Tibial artery (tissue), 4 donors: ENCODE data around the gene SMOC2.
"Not testable (repeated sequence)": the region's sequence is repeated elsewhere in the genome, so short reads cannot be mapped to it uniquely, and the experiment has no call there.

Experiments
- DNase-seq, 2 donors: peaks; one replicate each; pipeline ENCODE4 v3.0.0-alpha.2; 2019
- H3K27ac ChIP-seq, 2 donors: fragments of 200-600 bp; sonication (generic) in 1 of 2; 1 replicate in 1 of 2; 2 replicates in 1 of 2; pipeline ENCODE4 v1.5.1; 2018 to 2019; ENCODE audit warnings: mild to moderate bottlenecking in 1 of 2
- H3K27me3 ChIP-seq, 2 donors: fragments of 200-600 bp; sonication (generic) in 1 of 2; one replicate each; pipeline versions ENCODE4 v1.5.1 to v1.6.0; 2016 to 2019
- H3K36me3 ChIP-seq, 3 donors: fragments of 200-600 bp; sonication (generic) in 2 of 3; one replicate each; pipeline ENCODE4 v1.5.1; 2016 to 2019; ENCODE audit warnings: mild to moderate bottlenecking in 2 of 3
- H3K4me1 ChIP-seq, 4 donors: fragments of 200-600 bp; sonication (generic) in 2 of 4; 1 replicate in 3 of 4; 2 replicates in 1 of 4; pipeline ENCODE4 v1.5.1; 2016 to 2019
- H3K4me3 ChIP-seq, 2 donors: fragments of 200-600 bp; sonication (generic) in 1 of 2; 1 replicate in 1 of 2; 2 replicates in 1 of 2; pipeline ENCODE4 v1.5.1; 2018 to 2019; ENCODE audit warnings: mild to moderate bottlenecking in 2 of 2
- H3K9me3 ChIP-seq, 3 donors: fragments of 200-600 bp; sonication (generic) in 1 of 3; one replicate each; pipeline ENCODE4 v1.5.1; 2016 to 2019
- CTCF ChIP-seq, 2 experiments: fragments of 200-600 bp in 1 of 2; fragments of 450-650 bp in 1 of 2; IDR thresholded peaks; one replicate each; pipeline ENCODE4 v1.5.1; 2017 to 2019; ENCODE audit warnings: antibody characterized with exemption in 2 of 2, mild to moderate bottlenecking in 1 of 2, moderate library complexity in 1 of 2
- intact Hi-C: fragments of 100-400 bp; cut with DNase I; formaldehyde crosslinking; loops from one replicate; pipeline ENCODE4 v1.15.0; 2023; ENCODE audit warnings: low total_unique reads

Gene SMOC2

GRCh38 chr6:168686831-168687730 lies 246.1 kb downstream of the SMOC2 start:
- Histone ChIP-seq H3K36me3 (no peaks in the 10 kb centered on the region), H3K27ac (no peak overlapping the region), H3K4me1 (no peaks in the 10 kb centered on the region), H3K27me3 (no peaks in the 10 kb centered on the region), H3K4me3 (no peak overlapping the region), H3K9me3 (no peaks in the 10 kb centered on the region)
- DNase-seq: no peak
- no peak for TF ChIP-seq CTCF (IDR thresholded peaks at IDR 0.05)
- intact Hi-C loops: no loop called here

- H3K9me3 ChIP-seq: no peaks in the 10 kb centered on the region
- intact Hi-C loops: no loop called here
- TF ChIP-seq CTCF (IDR thresholded peaks at IDR 0.05): no peak
- H3K4me3 ChIP-seq: no peak overlapping the region
- no peaks in the 10 kb centered on the region for H3K4me1 ChIP-seq
- DNase-seq: no peak
- H3K27ac ChIP-seq: no peak overlapping the region
- H3K27me3 ChIP-seq: no peaks in the 10 kb centered on the region
- H3K36me3 ChIP-seq: no peaks in the 10 kb centered on the region
Measured at GRCh38 chr6:168690271-168690670, 249.3 kb downstream of the SMOC2 start.

- Histone ChIP-seq H3K27me3 (no peaks in the 10 kb centered on the region), H3K4me1 (no peaks in the 10 kb centered on the region), H3K36me3 (no peaks in the 10 kb centered on the region), H3K9me3 (no peaks in the 10 kb centered on the region), H3K27ac (no peak overlapping the region), H3K4me3 (no peak overlapping the region)
- no peak for DNase-seq
- TF ChIP-seq CTCF (IDR thresholded peaks at IDR 0.05): no peak
- intact Hi-C loops: no loop called here
Measured at GRCh38 chr6:168691774-168692173, 250.8 kb downstream of the SMOC2 start.

GRCh38 chr6:168692193-168692914 lies 251.4 kb downstream of the SMOC2 start:
- H3K9me3 ChIP-seq: no peaks in the 10 kb centered on the region
- H3K4me3 ChIP-seq: no peak overlapping the region
- H3K4me1 ChIP-seq: no peaks in the 10 kb centered on the region
- no peak for DNase-seq
- H3K36me3 ChIP-seq: no peaks in the 10 kb centered on the region
- H3K27ac ChIP-seq: no peak overlapping the region
- H3K27me3 ChIP-seq: no peaks in the 10 kb centered on the region
- intact Hi-C loops: no loop called here
- TF ChIP-seq CTCF (IDR thresholded peaks at IDR 0.05): no peak

- H3K27ac ChIP-seq, H3K36me3 ChIP-seq, H3K4me1 ChIP-seq, DNase-seq, H3K4me3 ChIP-seq, intact Hi-C loops, H3K27me3 ChIP-seq, H3K9me3 ChIP-seq: not testable (repeated sequence)
Measured at GRCh38 chr6:168692915-168693257, 251.9 kb downstream of the SMOC2 start.

DNA sequence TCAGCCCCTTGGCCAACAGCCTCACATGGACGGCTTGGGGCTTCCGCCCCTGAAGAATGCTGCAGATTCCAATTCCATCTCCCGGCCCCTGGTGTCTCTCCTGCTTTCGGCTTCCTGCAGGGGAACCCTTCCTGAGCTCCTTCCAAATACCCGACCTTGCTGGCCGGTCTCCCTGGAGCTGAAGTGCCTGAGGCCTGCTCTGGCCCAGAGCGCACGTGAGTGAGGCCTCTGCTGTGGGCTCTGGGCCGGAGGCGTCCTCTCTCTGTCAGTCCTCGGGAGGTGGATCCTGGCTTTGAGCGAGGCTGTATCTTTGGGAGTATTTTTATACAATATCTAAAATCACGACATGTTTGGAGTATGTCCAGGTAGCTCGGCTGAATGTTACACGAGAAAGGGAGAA lies 253.8 kb downstream of the SMOC2 start:
- not testable (repeated sequence) for H3K9me3 ChIP-seq

More for the DNA sequence above, 253.8 kb downstream of the SMOC2 start:
- H3K27ac ChIP-seq, H3K4me1 ChIP-seq, H3K36me3 ChIP-seq, H3K27me3 ChIP-seq, intact Hi-C loops, H3K4me3 ChIP-seq, DNase-seq: not testable (repeated sequence)
